ENCODE results near the gene PTPRG.

The PTPRG gene

DNA sequence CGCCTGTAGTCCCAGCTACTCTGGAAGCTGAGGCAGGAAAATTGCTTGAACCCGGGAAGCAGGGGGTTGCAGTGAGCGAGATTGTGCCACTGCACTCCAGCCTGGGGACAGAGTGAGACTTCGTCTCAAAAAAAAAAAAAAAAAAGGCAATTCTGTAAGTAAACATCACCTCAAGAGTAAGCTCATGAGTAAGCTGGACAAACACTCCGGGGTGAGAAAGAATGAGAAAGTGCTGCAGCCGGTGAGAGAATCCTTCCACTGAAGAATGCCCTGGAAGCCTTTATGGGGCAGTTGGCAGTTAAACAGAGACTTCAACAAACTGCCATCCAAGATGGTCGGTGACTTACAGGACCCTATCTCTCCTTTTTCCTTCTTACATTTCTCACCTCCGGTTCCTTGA lies 764.5 kb downstream of the PTPRG start:
- H3K36me3 ChIP-seq (replicated peaks): no peaks in the 10 kb centered on the region
- no peak overlapping the region for H3K4me3 ChIP-seq (ENCODE audit: low read depth, low read length)
- TF ChIP-seq, protein P1, sequence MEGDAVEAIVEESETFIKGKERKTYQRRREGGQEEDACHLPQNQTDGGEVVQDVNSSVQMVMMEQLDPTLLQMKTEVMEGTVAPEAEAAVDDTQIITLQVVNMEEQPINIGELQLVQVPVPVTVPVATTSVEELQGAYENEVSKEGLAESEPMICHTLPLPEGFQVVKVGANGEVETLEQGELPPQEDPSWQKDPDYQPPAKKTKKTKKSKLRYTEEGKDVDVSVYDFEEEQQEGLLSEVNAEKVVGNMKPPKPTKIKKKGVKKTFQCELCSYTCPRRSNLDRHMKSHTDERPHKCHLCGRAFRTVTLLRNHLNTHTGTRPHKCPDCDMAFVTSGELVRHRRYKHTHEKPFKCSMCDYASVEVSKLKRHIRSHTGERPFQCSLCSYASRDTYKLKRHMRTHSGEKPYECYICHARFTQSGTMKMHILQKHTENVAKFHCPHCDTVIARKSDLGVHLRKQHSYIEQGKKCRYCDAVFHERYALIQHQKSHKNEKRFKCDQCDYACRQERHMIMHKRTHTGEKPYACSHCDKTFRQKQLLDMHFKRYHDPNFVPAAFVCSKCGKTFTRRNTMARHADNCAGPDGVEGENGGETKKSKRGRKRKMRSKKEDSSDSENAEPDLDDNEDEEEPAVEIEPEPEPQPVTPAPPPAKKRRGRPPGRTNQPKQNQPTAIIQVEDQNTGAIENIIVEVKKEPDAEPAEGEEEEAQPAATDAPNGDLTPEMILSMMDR (IDR thresholded peaks at IDR 0.05; ENCODE audit: low read depth, low read length, missing control alignments): no peak
- in situ Hi-C loops (cut with HindIII; ENCODE audit: low pct_ligation_motif_present, low sequenced_read_pairs): no loop called here
- no peak for DNase-seq
- H3K27me3 ChIP-seq (replicated peaks): no peaks in the 10 kb centered on the region
- H3K27ac ChIP-seq: no peak overlapping the region

DNA sequence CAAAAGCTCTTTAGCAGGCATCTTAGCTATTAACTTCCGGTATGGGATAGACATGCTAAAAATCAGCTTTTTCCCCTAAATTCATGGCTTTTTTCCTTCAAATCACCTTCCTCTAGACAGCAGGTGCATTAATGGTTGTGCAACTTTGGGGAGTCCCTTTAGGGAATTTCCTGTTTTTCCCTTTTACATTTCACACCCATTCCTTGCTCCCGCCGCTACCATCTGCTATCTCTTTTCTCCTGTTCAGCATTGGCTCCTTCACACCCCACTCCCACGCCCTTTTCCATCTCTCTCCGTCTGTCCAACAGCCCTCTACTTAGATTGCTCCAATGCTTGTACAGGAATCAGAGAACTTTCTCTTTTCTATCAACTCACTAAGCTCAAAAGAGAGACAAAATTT lies 768.6 kb downstream of the PTPRG start:
- Histone ChIP-seq H3K27ac (no peak overlapping the region), H3K36me3 (replicated peaks) (no peaks in the 10 kb centered on the region), H3K27me3 (replicated peaks) (no peaks in the 10 kb centered on the region), H3K4me3 (ENCODE audit: low read depth, low read length) (no peak overlapping the region)
- DNase-seq: no peak
- in situ Hi-C loops (cut with HindIII; ENCODE audit: low pct_ligation_motif_present, low sequenced_read_pairs): no loop called here
- TF ChIP-seq, protein P1 (IDR thresholded peaks at IDR 0.05; ENCODE audit: low read depth, low read length, missing control alignments): no peak

DNA sequence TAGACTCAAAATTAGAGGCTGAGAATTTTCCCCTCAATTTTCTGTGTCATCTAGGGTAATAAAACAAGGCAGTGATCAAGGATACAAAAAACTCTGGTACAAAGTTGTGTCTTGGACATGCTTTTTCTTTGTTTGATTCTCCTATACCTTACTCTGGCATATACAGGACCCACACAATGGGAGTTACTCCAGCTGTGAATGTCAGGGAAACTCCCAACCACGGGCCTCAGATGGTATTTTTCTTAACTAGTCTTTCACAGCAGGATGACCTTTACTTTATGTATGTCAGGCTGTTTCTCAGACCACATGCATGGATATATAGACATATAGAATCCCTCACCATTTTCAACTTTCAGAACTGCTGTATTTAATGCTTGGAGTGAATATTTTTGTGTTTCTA lies 770.6 kb downstream of the PTPRG start:
- no peaks in the 10 kb centered on the region for H3K36me3 ChIP-seq (replicated peaks)
- TF ChIP-seq, protein P1 (IDR thresholded peaks at IDR 0.05; ENCODE audit: low read depth, low read length, missing control alignments): no peak
- no peak for DNase-seq
- no peak overlapping the region for H3K4me3 ChIP-seq (ENCODE audit: low read depth, low read length)
- in situ Hi-C loops (cut with HindIII; ENCODE audit: low pct_ligation_motif_present, low sequenced_read_pairs): no loop called here
- H3K27me3 ChIP-seq (replicated peaks): no peaks in the 10 kb centered on the region
- no peak overlapping the region for H3K27ac ChIP-seq

DNA sequence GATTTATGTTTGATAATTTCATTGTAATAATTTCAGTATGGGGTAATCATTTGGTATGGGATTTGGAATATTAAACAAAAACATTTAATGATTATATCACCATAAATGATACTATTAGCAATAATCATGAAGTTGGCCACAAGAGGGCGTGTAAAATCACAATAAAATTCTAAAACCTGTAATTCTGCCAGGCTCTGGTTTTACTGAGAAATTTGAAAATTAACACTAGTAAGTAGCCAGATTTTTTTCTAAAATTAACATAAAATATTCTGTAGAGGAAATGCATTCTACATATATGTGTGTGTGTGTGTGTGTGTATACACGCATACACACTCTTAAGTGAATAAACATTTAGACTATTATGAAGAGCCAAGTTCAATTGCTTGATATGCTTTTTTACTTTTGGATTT lies 771.5 kb downstream of the PTPRG start:
- in situ Hi-C loops (cut with HindIII; ENCODE audit: low pct_ligation_motif_present, low sequenced_read_pairs): no loop called here
- Histone ChIP-seq H3K36me3 (replicated peaks) (no peaks in the 10 kb centered on the region), H3K27ac (no peak overlapping the region), H3K4me3 (ENCODE audit: low read depth, low read length) (no peak overlapping the region), H3K27me3 (replicated peaks) (no peaks in the 10 kb centered on the region)
- TF ChIP-seq, protein P1 (IDR thresholded peaks at IDR 0.05; ENCODE audit: low read depth, low read length, missing control alignments): peak; percentile 42
- peak; percentile 19 for DNase-seq

DNA sequence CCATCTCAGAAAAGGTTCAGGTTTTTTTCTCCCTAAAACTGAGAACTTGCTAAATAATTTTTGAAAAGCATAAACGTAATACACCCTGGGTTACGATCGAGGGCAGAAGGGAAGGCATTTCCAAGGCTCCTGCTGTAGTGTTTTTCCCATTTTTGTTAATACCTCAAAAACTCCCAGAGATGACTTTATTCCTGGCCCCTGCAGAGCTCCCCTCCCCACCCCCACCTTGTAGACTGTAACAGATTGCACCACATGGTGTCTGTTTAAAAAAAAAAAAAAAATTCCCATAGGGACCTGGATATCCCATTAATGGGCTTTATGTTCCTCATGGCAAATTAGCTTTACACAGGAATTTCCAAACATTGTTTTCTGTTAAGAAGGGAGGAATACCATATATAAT lies 773.8 kb downstream of the PTPRG start:
- no peak for DNase-seq
- no peaks in the 10 kb centered on the region for H3K36me3 ChIP-seq (replicated peaks)
- TF ChIP-seq, protein P1 (IDR thresholded peaks at IDR 0.05; ENCODE audit: low read depth, low read length, missing control alignments): no peak
- no peaks in the 10 kb centered on the region for H3K27me3 ChIP-seq (replicated peaks)
- H3K27ac ChIP-seq: no peak overlapping the region
- no peak overlapping the region for H3K4me3 ChIP-seq (ENCODE audit: low read depth, low read length)
- in situ Hi-C loops (cut with HindIII; ENCODE audit: low pct_ligation_motif_present, low sequenced_read_pairs): no loop called here

DNA sequence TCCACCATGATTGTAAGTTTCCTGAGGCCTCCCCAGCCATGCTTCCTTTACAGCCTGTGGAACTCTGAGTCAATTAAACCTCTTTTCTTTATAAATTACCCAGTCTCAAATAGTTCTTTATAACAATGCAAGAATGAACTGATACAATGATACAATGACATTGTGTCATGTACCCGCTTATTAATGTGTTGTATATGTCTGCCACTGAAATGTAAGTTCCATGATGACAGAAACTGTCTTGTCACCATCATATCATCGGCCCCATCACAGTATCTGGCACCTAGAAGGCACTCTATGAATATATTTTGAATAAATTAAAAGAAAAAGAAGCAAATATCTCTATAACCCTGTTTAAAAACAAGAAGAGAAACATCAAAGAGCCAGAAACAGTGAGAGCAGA lies 782.4 kb downstream of the PTPRG start:
- Histone ChIP-seq H3K27me3 (replicated peaks) (no peaks in the 10 kb centered on the region), H3K4me3 (ENCODE audit: low read depth, low read length) (no peak overlapping the region), H3K36me3 (replicated peaks) (no peaks in the 10 kb centered on the region), H3K27ac (no peak overlapping the region)
- DNase-seq: no peak
- TF ChIP-seq, protein P1 (IDR thresholded peaks at IDR 0.05; ENCODE audit: low read depth, low read length, missing control alignments): no peak
- in situ Hi-C loops (cut with HindIII; ENCODE audit: low pct_ligation_motif_present, low sequenced_read_pairs): no loop called here

All from brain microvascular endothelial cell (primary cell).